Left kidney (tissue), 2 donors: ENCODE results near the gene NHSL1. TPM values are rescaled to one million over a fixed set of nuclear protein-coding genes. Genes with fewer than 3 reads are reported as not detected.
A peak's percentile ranks its signal among the peaks of the same experiment; 100 is the strongest.
"Not testable (repeated sequence)": the region's sequence is repeated elsewhere in the genome, so short reads cannot be mapped to it uniquely, and the experiment has no call there.

ENCODE experiments used
- DNase-seq: peaks from one replicate; pipeline ENCODE4 v3.0.0-alpha.2; 2013
- polyA plus RNA-seq: library from polyadenylated mRNA; unstranded; fragments of 120-200 nt; gene quantifications from one replicate; pipeline ENCODE4 v1.2.1, GENCODE V29; 2013; ENCODE audit not compliant: insufficient read length

Gene NHSL1
- polyA plus RNA-seq, 1 donor = 16.1 TPM

DNA sequence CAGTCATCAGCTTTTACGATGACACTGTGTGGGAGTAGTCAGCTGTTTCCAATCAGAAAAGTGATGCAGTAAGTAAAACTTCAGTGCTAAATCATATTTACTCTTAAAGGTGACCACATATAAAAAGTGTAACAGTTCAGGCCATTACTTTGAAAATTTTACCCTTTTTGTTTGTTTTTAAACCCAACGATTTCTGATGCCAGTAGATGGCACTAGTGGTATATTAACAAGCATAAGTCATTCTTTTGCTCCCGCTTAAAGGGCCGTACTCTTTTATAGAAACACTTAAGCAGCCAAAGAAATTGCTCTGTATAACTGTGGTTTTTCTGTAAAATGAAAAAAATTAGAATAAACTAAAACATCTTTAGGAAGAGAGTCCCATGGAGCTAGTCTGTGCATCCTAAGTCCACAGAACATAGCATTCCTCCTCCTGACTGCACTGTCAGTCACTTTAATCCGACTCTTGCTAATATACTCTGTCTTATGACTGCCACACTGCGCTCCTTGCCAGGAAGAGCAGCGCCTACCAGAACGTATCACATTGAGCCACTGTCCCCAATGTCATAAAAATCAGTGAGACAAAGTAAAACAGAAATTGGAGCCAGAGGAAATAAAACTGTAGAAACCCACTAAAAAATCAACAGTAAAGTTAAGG is 70.2 kb downstream of the NHSL1 start:
- DNase-seq = peak; percentile 59

DNA sequence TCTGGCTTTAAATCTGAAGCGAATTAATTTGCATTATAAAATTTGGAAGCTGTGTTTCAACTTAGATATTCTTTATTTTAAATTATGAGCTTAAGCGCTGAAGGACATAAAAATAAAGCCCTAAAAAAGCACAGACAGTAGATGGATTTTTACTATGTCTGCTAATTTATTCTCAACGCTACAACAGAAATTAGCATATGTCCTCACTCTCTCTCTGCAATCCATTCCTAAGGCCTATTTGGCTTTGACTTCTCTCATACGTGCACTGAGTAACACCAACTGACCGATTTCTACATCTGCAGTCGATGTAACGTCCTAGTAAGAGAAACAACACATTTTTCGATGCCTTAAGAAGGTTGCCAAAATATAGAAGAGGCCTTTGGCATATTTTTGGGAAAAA is 71.6 kb downstream of the NHSL1 start:
- DNase-seq = no peak

DNA sequence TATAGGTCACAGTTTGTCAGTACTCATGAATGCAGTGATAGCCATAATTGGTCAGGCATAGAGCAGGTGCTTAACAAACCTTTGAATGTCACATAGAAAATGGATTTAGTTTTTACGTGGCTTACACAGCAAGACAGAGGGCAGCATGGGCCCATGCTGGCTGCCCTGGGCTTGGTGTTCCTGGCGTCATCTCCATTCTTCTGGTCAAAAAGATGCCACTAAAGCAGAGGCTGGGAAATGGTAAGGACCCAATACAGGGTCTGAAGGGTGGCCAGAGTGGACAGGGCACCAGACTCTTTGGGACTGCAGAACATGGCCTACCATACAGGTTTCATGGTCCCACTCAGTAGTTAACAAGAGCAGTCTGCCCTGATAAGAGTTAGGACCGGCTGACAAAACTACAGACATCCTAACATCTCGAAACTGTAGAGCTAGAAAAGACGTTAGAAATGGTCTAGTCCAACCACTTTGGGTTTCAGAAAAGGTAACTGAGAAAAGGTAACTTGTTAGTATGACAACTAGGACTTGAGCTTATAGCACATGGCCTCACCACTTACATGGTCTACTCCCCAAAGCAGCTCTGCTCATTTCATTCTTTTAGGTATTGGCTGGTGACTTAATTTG is 72.7 kb downstream of the NHSL1 start:
- DNase-seq = no peak

DNA sequence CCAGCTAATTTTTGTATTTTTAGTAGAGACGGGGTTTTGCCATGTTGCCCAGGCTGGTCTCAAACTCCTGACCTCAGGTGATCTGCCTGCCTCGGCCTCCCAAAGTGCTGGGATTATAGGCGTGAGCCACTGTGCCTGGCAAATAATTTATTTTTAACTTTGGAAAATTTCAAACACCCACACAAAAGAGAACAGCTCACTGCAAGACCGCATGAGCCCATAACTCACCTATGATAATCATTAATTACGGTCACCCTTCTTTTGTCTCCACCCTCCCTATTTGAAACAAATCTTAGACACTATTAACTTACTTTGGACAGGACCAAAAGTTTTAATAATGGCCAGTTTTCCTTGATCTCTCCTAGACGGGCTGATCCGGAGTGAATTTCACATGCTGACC is 74.0 kb downstream of the NHSL1 start:
- DNase-seq = not testable (repeated sequence)

DNA sequence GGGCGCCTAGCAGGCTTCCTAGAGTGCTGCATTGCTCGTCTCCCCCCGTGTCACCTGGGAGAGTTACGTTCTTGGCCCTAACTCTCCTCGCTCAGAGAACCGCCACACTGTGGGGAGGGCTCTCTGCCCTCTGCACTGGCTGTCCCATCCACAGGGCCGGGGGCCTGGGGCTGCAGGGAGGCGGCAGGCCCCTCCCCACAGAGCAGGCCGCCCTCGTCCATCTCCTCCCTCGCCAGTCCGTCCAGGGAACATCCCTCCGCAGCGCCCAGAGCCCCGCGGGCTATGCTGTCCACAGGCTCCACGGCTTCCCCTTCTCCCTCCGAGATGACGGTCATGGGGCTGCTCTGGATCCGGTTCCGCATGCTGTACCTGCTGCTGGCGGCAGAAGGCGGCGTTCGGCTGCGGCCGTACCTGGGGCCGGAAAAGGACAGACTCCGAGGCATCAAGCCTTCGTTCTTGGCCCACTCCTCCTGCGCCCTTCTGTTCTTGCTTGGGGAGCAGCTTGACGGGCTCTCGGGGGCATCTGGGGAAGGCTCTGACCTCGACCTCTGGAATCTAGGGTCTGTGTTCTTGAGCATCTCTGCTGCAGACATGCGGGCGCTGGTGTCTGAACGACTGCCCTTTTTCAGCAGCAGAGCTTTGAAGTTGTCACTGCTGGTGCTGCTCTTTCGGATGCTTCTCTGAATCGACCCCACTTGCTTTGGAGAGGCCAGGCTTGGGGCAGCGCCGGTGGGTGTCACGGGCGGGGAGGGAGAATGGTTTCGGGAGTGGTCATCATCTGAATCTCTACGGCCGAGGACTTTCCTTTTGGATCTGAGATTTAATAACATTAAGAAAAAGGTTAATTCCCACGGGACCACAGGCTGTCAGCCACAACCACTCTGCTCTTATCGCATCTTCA is 75.0 kb downstream of the NHSL1 start:
- no peak for DNase-seq

DNA sequence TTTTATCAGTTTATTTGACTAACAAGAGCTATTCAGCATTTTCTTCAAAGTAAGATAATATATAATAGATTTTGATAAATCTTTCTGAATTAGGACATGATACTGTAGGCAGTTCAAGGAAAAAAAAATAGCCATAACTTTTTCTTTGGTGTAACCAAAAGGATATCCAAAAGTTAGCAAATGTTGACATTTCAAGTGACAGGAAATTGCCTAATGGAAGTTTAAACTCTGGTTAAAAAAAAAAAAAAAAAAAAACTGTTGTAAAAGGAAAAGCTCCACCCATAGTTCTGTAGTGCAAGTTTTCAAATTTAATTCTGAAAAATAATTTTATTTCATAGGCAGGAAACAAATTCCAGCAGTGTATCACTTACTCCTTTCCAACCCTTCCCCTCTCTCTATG is 76.4 kb downstream of the NHSL1 start:
- DNase-seq = no peak

DNA sequence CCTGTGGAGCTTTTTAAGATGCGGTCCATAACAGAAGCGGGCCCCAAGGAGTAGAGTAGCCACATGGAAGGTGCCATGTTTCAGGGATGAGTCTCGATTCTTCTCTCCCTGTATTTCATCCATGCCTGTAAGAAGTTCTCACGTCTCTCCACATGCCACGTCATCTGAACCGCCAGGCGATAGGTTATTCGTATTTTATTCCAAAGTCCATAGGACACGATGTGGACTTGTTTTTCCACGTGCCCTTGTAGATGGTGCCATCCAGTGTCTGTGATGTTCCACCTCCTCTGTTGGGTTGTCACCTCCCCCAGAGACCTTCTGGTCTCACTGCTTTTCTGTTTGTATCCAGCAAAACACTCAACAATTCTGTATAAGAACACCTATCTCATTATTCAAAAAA is 77.7 kb downstream of the NHSL1 start:
- DNase-seq = no peak

DNA sequence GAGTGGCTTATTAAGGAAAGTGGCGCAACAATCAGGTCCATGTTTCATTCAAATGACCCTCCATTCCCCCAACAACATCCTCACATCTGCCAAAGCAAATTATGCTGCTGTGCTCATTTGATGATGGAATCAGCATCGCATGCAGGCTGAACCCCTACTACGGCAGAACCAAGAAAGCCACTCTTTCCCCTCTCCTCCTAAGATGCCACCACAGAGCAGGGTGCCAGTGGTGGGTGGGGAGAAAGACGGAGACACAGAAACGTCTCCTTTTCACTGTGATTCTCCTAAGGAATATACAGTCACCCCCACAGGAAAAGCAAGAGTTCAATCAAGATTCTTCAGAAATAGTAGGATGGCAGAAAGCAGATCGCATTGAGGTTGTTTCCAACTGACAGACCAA is 78.2 kb downstream of the NHSL1 start:
- DNase-seq = no peak

DNA sequence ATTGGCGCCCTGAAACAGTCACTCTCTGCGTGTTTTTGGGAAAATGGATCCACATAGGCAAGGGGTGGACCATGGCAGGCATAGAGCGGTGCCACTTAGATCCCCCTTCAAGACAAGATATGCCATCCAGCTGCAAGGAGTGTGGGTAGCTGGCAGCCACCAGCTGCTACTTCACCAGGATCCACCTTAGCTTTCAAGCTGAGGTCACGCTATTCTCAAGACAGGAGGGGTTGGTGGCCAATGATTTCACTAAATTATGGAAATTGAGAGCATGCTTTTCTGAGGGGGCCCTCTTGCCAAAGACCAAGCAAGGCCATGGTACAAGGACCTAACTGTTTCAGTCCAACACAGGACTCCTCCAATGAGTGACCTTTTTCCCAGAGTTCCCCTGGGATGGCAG is 78.9 kb downstream of the NHSL1 start:
- no peak for DNase-seq

DNA sequence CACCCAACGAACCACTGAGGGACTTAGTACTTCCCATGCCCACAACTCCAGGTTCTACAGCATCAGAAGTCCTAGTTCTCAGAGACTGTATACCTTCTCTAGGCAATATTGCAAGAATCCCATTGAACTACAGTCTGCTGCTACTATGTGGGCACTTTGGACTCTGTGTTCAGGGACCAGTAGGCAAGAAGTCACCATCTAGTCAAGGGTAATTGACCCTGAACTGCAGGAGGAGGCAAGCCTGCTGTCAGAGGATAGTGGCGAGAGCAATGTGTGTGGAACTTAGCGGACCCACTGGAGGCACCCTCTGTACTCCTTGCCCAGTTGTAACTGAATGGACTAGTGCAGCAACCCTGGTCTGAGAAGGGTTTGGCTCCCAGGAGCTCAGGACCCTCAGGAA is 79.5 kb downstream of the NHSL1 start:
- no peak for DNase-seq

DNA sequence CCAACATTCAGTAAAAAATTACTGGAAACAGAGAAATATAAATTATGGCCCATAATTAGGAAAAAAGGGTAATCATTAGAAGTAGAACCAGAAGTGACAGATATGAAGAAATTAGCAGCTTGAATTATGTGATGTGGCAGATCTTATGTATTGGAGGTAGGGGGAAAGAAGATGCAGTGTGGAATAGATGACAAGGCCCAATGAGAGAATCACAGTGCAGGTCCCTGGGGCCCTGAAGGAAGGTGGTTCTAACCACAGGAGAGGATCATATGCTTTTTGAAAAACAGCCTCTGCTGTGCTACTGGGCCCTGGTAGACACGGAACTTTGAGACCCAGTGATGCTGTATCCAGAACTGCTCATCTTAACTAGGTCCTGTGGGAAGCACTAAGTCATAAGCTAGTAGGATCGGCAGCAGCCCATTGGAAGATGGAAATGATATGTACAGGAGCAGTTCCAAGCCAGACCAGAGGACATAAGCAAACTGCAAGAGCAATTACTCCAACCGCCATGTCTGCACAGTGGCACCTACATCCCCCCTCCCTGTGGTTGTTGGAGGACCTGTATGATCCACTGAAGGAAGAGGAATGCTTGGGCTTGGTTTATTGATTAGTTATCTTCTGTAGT is 81.1 kb downstream of the NHSL1 start:
- DNase-seq = no peak

DNA sequence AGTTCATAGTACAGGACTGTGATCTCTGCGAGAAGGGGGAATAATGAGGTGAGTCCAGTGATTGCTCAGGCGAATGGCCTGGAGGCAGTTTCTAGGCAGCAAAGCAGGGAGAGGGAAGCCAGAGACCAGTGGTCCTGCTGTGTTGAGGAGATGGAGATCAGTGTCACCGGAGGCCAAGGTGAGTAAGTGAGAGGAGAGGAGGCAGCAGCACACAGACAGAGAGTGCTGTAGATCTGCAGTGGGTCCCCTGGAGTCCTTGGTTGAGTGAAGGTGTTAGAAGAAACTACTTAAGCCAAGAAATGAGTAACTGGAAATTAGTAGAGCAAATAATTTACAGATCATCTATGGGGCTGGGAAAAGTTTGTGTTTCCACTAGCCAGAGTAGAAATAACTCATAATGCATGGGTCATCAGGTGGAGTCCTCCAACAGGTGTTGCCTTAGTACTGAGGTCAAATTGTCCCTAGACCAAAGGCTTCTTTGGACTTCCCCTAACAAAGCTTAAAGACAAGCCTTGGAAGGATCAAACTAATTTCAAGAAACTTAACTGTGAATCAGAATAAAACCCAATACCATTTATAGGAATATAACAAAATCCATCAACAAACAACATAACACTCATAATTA is 81.7 kb downstream of the NHSL1 start:
- DNase-seq = no peak

DNA sequence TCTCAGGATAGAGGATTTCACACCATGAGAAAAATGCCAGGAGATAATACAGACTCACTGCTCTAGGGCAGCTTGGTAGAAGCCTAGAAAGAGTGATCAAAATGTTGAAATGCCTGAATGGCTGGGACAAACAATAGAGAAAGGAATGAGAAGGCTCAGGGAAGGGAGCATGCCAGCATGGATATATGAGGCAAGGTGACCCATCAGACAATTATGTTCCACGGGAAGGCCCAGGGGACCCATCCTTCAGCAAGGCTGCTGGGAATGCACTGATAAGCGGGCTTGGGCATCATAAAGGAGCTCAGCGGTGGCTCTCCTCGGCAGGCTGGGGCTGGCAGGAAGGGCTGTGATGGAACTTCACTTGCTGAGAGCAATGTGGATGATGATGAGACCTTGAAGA is 83.1 kb downstream of the NHSL1 start:
- no peak for DNase-seq

DNA sequence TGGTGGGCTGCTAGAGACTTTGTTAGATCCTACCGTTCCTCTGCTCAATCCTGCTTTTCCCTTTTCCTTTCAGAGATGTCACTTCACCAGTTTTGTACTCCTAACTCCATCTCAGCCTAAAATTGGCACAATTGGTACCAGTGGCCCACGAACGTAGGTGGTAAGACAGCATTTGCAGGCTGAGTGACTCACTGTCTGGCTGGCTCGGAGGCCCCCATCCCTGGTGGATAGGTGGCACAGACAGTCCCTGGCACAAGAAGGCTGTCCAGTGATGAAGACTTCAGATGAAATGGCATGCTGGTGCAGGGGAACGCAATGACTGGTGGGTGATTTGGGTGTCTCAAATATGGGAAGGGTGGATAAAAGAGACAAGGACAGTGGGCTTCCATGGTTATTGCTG is 84.2 kb downstream of the NHSL1 start:
- DNase-seq = no peak

DNA sequence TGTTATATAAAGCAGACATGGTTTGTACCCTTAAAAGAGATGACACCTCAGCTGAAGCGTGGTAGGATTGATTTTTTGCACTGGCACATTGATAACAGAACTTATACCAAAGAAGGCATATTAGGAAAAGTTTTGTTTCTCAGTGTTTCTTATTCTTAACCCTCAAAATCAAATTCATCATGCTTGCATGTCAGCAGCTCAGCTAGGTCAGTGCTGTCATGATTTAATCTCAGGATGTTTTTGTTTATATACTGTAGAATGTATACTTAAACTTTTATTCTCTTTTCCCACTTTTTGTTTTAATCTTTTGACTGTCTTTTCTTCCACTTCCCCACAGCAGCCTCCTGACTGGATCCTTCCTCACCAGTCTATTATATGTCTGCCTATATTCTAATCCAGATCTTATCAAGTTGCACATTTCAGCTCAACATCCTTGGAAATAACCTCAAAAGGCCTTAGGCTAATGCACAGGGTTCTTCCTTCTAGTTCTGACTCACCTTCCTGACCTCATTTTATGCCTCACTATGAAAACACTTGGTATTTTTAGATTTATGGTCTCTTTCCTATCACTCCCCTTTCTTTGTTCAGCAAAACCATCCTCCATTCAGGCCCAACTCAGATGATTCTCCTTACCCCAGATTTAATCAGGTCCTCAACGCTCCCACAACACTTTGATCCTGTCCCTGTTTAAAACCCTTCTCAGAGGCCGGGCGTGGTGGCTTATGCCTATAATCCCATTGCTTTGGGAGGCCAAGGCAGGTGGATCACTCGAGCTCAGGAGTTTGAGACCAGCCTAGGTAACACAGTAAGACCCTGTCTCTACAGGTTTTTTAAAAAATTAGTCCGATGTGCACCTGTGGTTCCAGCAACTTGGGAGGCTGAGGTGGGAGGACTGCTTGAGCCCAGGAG is 88.1 kb downstream of the NHSL1 start:
- DNase-seq = no peak

DNA sequence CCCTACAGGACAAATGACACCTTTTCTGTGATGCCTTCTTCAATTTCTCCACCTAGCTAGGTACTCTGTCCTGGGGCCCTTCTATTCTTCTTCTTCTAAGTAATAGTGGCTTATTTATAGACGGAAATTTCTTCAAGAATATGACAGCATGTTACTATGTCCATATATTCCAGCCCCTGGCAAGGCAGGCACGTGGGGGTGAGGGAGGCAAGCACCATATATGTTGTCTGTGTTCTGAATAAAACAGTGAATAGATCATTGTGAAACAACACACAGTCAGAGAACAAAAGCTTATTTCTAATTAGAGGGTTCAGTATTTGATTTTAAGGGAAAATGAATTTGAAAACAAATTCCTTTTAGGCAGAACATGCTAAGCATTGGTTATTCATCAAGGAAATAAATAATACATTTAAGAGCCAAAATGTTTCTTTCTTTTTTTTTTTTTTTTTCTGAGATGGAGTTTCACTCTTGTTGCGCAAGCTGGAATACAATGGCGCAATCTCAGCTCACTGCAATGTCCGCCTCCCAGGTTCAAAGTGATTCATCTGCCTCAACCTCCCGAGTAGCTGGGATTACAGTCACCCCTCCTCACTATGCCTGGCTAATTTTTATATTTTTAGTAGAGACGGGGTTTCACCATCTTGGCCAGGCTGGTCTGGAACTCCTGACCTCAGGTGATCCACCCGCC is 89.1 kb downstream of the NHSL1 start:
- no peak for DNase-seq

DNA sequence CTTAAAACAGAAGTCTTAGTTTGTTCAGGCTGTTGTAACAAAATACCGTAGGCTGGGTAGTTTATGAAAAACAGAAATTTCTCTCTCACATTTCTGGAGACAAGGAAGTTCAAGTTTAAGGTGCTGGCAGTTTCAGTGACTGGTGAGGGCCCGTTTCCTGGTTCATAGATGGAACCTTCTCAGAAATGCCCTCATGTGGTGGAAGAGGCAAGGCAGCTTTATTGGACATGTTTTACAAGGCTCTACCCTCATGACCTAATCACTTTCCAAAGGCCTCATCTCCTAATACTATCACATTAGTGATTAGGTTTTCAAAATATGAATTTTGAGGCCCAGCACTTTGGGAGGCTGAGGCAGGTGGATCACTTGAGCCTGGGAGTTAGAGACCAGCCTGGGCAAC is 92.9 kb downstream of the NHSL1 start:
- no peak for DNase-seq

DNA sequence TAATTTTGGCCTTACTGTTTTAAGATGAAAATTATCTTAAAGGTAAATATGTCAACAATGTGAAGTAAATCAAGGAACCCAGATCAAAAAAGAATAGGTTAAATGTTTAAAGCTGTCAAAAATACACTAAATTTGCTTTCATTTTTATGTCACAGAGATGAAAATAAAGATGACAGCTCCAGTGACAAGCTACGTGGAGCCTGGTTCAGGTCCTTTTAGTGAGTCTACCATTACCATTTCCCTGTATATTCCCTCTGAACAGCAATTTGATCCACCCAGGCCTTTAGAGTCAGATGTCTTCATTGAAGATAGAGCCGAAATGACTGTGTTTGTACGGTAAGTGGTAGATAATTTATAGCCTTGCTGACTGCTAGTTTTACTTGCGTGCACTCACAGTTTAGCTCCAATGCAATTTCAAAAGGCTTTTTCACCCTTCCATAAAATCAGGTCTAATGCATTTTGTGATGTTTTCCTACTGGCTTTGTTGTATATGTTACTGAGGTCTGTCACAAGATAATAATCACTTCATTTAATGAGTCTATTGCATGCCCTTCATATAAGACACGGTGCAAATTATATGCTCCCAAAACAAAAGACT is 93.4 kb downstream of the NHSL1 start:
- peak; percentile 1 for DNase-seq

DNA sequence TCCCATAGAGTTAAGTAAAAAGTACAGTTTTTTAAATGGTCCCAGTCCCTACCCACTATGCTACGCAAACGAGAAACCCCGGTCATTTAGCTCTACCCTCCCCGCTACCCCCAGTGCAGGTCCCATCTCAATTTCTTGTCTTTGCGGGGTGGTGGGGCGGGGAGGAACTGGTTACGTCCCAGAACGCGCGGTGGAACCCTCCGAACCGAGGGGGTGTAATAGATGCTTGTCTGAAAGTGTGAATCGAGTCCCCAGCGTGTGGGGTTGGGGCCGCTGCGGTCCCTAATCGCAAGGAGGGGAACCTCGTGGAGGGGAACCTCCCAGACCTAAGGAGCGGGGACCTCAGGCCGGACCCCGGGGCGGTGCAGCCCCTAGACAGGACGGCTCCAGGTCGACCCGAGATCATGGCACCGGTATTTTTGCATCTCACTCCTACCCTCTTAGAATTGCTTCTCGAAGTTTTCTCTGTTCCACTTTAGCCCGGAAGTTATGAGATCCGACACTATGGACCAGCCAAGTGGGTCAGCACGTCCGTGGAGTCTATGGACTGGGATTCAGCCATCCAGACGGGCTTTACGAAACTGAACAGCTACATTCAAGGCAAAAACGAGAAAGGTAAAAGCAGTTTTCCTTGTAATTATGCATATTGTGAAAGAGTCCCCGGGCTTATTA is 94.5 kb downstream of the NHSL1 start:
- DNase-seq = peak; percentile 13
